ENCODE data around the gene C4orf54.

DNA sequence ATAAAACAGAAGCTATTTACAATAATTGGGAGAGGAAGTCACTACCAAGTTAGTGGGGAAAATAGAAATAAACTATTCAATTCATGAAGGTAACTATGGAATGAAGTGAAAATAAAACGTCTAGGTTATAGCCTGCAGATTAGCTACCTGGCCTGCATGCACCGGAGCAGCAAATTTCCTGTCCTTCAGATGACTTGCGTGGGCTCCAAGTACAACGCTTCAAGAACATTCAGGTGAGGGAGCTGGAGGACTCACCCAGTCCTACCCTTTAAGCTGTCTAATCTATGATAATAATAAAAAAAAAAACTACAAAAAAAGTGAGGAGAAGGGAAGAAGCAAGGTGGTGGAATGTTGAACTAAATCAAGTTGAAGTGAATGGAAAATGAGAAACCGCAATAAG lies 13.2 kb downstream of the C4orf54 start:
- TF ChIP-seq POLR2AphosphoS5 (IDR thresholded peaks at IDR 0.05; ENCODE audit: low read depth, low read length) (no peak), CTCF (IDR thresholded peaks at IDR 0.05) (no peak), SIN3A (IDR thresholded peaks at IDR 0.05; ENCODE audit: borderline replicate concordance, insufficient read depth, low read depth, low read length) (no peak)
